HG03159 (cell line): ENCODE results near the gene ZNF536.

ENCODE experiments used
- ATAC-seq: cut with Tn5 transposase; IDR thresholded peaks from one replicate; pipeline ENCODE4 v1.9.1; 2021; ENCODE audit warnings: mild to moderate bottlenecking, moderate library complexity; ENCODE audit not compliant: unreplicated experiment

ZNF536 gene

DNA sequence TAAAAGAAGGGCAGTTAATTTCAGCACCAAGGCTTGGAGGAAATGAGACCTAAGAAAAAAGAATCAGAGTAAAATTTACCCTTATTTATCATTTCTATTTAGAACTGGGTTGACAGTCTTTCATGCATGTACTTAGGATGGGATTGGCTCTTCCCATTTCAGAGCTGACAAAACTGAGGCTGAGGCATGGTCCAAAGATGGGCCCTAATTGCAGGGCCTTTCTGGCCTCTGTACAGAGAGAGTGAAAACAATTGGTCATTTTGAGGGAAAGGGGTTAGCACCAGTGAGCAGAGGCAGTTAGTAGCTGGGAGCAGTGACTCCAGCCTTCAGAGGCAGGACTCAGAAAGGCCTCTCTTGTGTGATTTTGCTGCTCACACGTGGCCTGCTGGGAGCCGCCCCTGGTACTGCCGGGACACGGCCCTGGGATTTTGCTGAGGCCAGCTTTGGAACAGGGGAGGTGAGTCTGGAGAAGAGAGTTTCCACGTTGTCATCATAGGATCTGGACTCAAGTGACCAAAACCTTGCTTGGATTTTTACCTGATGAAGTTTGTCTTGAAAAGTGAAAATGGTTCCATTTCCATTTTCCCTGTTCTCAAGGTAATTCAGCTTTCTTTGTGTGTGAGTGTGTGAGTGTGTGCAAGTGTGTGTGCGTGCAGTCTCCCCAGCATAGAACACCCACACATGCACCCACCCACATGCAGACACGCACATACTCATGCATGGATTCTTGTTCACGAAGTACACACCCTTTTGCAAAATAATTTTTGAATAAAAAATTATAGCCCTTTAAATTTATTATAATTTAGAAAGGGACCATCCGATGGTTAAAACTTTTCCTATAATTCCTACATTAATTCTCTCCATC lies at the start of gene ZNF536:
Gene ZNF536 (plus strand): TSS at position 425 of the 865 bp plus-strand sequence. CDS start 71,179 bp downstream, outside the sequence.
- no peak for ATAC-seq

- ATAC-seq: no peak
These were observed 49.4 kb upstream of the ZNF536 start for GRCh38 chr19:30322641-30323320.

DNA sequence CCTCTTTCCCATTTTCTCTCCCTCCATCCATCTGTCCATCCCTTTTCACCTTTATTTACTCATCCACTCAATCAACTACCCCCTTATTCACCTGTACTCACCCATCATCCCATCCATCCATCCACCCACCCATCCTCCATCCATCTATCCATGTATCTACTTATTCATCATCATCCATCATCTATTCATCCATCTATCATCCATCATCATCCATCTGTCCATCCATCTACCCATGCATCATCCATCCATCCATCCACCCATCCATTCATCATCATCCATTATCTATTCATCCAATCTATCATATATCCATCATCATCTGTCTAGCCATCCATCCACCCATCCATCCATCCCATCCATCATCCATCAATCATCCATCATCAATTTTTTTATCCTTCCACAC lies 48.3 kb upstream of the ZNF536 start:
- ATAC-seq: no peak

DNA sequence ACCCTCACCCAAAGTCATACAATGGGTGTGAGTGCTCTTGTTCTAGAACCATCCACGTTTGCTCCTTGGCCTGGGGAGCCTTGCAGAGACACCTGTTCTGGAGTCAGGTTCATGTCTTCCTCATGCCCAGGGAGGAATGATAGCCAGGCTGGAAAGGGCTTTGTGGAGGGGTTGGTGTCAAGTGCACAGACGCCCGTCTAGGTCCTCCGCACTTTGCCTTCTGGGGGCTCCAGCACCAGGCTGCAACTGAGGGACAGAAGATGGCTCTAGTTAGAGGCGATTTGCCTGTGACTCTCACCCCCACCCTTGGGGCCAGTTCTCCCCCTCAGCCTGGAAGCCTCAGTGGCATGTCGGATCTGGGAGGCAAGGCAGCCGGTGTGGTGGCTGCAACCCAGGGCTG lies 47.2 kb upstream of the ZNF536 start:
- no peak for ATAC-seq

DNA sequence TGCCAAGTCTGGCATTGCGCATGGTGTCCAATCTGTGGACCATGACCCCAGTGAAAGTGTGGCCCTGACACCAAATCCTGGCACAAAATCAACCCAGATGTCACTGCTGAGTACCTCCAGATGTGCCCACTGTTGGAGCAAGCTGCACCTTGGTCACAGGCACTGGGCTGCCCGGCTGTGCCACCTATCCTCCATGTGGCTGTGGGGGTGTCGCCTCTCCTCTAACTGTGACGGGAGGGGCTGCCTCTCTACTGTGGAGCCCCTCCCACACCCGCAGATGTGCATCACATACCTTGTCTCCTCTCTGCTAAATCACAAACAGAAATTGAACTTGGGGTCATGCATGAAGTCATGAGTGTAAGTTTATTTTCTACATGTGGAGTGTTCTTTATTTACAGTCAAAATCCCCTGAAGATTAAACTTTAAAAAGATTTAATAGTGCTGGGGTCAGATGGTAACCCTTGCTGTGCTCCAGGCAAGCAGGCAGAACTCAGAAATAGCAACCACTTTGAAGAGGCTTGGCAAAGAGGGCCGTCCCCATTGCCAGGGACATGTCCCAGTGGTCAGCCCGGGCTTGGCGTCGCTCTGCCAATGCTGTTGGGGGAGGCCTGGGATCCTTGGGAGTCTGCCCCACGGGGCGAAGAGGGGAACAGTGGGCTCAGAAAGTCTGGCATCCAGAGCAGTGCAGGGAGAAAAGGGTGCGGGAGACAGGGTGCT lies 46.4 kb upstream of the ZNF536 start:
- ATAC-seq: no peak

DNA sequence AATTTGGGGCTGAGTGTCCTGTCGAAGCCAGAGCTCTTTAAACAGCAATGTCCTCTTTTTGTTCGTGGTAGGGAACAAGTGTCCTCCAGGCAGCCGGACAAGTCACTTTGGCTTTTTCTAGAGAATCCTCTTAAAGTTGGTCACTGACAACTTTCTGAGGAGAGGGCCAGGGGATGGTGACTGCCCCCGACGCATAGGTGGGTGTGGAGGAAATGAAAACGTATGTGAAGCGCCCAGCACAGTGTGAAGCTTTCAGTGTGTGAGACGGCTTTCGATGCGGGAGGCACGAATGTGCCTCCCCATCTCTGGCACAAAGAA lies 45.8 kb upstream of the ZNF536 start:
- ATAC-seq: no peak

DNA sequence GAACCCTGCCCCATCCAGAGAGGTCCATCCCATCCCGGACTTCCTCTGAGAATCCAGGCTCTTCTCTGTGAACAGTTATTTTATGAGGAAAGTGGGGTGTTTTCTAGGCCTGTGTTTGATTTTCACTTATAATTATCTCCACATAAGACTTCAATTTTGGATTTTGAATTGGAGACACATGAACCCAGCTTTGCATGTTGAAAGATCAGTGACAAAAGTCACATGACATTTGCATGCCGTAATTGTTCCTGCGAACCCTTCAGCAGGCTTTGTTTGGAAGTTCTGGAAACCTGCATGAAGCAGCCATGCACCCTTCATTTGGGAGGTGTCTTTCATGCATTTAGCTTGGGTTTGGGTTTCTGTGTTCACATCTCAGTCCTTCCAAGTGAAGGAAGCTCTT lies 44.9 kb upstream of the ZNF536 start:
- ATAC-seq: no peak

GRCh38 chr19:30328096-30328495 lies 44.1 kb upstream of the ZNF536 start:
- no peak for ATAC-seq

- ATAC-seq: no peak
These were observed 41.9 kb upstream of the ZNF536 start for GRCh38 chr19:30330266-30330665.

DNA sequence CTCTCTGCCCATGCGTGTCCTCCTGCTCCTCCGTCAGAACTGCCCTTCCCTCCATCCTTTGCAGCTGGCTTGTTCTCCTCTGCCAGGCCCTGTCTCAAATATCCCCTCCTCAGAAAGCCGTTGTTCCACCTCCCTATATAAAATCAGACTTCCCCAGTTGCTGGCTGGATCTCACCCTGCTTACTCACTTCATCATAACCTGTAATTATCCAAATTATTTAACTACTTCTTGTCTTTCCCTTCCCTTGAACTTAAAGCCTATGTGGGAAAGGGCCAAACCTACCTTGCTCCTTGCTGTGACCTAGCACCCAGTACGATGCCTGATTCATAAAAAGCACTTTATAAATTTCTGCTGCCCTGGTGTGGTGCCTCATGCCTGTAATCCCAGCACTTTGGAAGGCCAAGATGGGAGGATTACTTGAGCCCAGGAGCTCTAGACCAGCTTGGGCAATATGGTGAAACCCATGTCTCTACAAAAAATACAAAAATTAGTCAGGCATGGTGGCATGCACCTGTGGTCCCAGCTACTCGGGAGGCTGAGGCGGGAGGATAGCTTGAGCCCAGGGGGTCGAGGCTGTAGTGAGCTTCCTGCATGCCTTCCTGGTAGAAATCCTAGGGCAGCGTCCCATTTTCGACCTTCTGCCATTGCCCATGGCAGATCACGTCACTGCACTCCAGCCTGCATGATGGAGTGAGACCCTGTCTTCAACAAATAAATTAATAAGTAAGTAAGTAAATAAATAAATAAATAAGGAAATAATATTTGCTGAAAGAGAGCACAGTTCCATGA lies 39.5 kb upstream of the ZNF536 start:
- no peak for ATAC-seq

GRCh38 chr19:30333291-30334065 lies 38.7 kb upstream of the ZNF536 start:
- ATAC-seq: no peak

- no peak for ATAC-seq
These were observed 37.3 kb upstream of the ZNF536 start for GRCh38 chr19:30334841-30335240.

DNA sequence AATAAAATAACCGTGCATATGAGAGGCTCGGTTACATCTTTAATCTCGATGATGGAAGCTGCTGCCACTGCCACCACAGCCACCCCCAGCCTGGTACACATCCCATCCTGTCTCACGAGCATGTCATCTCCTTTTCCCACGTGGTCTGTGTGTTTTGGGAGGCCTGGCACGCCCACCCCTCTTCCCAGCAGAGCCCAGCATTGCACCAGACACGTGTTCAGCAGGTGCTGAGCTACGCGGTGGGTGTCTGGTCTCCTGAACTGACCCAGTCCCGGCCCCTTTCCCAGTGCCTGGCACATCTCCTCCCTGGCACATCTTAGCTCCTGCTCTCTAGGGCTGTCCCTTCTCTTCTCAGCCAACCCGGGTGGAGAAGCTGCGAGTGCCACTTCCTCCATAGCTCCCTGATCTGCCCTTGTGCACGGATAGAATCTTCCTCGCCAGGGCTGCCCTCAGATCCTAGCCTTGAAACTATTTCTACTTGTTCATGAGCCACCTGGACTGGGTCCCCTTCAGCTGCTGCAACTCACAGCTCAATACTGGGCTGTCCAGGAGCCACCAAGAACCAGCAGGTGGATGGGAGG lies 36.8 kb upstream of the ZNF536 start:
- ATAC-seq: no peak

DNA sequence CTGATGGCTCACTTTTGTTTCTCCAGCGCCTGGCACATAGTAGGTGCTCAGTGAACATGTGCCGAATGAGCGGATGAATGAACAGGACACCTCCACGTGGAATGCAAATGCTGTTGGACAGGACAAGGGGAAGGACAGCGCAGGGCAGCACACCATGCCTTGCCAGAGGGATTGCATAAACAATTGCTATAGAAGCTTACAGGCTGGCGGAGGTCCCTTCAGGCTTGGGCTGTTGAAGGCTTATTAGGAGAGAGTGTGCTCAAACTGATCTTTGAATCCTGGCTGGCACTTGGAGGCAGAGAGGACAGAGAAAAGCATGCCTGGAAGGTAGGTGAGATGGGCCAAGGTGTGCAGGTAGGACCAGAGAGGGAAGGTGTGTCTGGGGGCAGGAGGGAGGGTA lies 35.9 kb upstream of the ZNF536 start:
- no peak for ATAC-seq

DNA sequence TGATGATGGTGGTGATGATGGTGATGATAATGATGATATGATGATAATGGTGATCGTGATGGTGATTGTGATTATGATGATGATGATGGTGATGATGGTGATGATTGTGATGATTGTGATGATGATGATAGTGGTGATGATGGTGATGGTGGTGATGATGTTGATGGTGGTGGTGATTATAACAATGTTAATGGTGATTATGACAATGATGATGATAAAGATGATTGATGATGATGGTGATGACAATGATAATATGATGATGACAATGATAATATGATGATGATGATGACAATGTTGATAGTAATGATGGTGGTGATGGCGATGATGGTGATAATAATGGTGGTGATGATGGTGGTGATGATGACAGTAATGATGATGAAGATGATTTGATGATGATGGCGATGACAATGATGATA lies 34.1 kb upstream of the ZNF536 start:
- ATAC-seq: no peak

- ATAC-seq: no peak
These were observed 33.1 kb upstream of the ZNF536 start for GRCh38 chr19:30338878-30339623.

GRCh38 chr19:30339624-30340525 lies 32.3 kb upstream of the ZNF536 start:
- ATAC-seq: no peak
